ENCODE measurements around the gene EFNA5. TPM values are rescaled to one million over a fixed set of nuclear protein-coding genes. Genes with fewer than 3 reads are reported as not detected.

The EFNA5 gene
- total RNA-seq, 2 donors from 2014 or later: not detected

- H3K27ac Mint-ChIP-seq: no peak overlapping the region
- no peak for ATAC-seq
- no peaks in the 10 kb centered on the region for H3K36me3 Mint-ChIP-seq
- DNase-seq (ENCODE audit: low spot score in 2 of 2): no peak
- H3K9me3 Mint-ChIP-seq: no peaks in the 10 kb centered on the region
These were observed 9.1 kb downstream of the EFNA5 start for GRCh38 chr5:107661650-107662044.

DNA sequence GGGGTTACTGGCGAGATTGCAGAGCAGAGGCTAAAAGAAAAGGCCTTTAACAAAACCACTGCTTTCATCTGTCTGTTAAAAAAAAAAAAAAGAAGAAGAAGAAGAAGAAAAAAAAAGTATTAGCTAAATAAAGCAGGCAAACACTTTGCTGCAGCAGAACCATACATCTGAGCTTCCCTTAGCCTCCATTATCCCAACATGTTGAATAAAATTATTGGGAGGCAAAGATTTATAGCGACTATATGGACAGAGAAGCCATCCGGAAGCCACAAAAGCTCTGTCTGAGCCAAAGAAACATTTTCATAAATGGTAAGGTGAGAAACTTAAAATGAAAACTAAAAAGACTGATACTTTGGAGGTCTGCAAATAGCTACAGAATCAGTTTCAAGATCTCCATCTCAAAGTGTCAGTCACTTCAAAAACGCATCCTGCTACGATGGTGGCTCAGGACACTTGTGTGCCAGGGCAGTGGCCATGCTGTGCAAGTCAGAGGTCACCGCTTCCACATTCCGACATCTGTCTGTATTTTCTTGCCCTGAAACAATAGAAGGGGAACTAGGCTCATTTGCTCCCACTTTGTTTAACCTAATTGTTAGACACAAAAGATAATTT lies 9.6 kb downstream of the EFNA5 start:
- H3K36me3 Mint-ChIP-seq: no peaks in the 10 kb centered on the region
- DNase-seq (ENCODE audit: low spot score in 2 of 2) (no peak), ATAC-seq (no peak)
- no peak overlapping the region for H3K27ac Mint-ChIP-seq
- H3K9me3 Mint-ChIP-seq: no peaks in the 10 kb centered on the region

DNA sequence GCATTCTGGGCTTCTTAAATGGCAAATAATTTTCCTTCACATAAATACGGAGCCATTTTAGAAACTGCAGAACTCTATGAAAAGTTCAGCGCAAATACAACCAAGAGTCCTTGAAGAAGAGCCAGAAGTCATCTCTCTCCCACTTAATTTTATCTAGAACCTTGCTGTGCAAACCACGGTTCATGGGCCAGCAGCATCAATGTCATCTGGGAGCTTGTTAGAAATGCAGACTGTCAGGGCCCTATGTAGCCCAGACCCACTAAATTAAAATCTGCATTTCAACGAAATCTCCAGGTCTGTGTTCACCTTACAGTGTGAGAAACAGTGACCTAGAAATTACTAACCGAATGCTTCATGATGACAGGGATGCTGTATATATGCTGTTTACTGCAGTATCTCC lies 12.2 kb downstream of the EFNA5 start:
- H3K36me3 Mint-ChIP-seq: no peaks in the 10 kb centered on the region
- ATAC-seq (no peak), DNase-seq (ENCODE audit: low spot score in 2 of 2) (no peak)
- no peaks in the 10 kb centered on the region for H3K9me3 Mint-ChIP-seq
- H3K27ac Mint-ChIP-seq: no peak overlapping the region

GRCh38 chr5:107655831-107656230 lies 14.9 kb downstream of the EFNA5 start:
- H3K36me3 Mint-ChIP-seq: no peaks in the 10 kb centered on the region
- ATAC-seq: no peak
- no peak for DNase-seq (ENCODE audit: low spot score in 2 of 2)
- H3K9me3 Mint-ChIP-seq: no peaks in the 10 kb centered on the region
- H3K27ac Mint-ChIP-seq: no peak overlapping the region

DNA sequence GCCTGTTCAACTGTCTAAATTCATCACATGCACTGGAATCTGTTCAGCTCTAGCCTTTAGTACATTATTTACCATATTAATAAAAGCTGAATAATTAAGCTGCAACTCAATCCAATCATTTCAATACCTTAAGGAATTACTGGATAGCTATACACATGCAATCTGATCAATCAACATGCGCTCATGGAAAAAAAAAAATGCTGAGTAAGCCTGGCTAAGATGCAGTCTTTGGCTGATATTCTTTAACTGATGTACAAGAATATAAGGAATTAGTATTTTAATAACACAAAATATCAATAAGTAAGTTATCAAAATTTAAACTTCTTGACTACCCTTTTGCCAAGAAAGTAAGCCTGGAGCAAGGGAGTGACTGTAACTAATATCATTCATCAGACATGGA lies 15.9 kb downstream of the EFNA5 start:
- Mint-ChIP-seq H3K36me3 (no peaks in the 10 kb centered on the region), H3K9me3 (no peaks in the 10 kb centered on the region), H3K27ac (no peak overlapping the region)
- no peak for ATAC-seq
- no peak for DNase-seq (ENCODE audit: low spot score in 2 of 2)

DNA sequence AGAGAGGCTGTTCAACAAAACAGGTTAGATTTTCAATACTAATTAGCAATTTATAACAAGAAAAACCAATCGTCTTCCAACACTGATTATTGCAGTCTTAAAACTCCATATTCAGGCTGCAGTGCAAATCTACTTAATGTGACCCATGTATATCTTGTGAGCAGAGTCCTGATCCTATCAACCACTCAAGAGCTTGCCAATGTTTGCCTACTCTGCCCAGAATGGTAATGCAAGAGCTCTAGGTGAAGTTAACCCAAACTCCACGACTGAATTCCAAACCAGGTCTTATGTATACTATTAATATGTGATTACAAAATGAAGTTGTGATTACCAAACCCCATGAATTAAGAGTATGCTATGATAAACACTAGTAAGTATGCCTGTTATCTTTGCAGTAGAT lies 17.1 kb downstream of the EFNA5 start:
- ATAC-seq (no peak), DNase-seq (ENCODE audit: low spot score in 2 of 2) (no peak)
- H3K27ac Mint-ChIP-seq: no peak overlapping the region
- no peaks in the 10 kb centered on the region for H3K9me3 Mint-ChIP-seq
- no peaks in the 10 kb centered on the region for H3K36me3 Mint-ChIP-seq

DNA sequence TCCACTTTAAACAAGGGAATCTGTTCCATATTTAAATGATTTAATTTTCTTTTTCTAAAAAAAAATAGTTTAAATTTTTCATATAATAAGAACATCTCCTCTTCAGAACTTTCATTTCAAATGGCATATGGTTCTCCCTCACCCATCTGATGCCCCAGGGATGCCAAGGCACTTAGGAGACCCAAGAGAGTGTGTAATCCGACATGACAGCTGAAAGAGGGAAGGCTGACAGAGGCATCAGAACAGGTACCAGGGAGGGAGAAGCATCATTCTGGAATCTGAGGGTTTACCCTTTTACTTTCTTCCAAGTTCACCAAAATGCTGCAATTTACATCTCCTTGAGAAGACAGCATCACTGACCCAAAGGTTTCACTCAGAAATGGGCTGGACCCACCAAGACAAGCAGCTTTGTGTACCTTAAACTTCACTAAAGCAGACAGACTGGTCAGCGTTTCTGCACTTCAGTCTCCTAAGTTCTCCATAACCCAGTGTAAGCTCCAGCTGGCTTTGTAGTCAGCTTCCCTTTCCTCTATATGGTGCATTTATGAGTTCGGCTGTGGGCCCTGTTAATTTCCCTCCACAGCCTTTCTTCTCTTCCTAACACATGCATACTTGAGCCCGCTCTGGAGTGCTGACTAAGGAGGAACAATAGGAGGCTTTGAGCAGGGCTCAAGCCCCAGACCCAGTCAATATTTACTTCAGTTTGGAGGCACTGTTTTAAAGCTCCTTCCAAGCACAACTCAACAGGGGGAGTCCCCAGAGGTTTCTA lies 17.7 kb downstream of the EFNA5 start:
- no peak overlapping the region for H3K27ac Mint-ChIP-seq
- ATAC-seq (no peak), DNase-seq (ENCODE audit: low spot score in 2 of 2) (no peak)
- no peaks in the 10 kb centered on the region for H3K36me3 Mint-ChIP-seq
- H3K9me3 Mint-ChIP-seq: no peaks in the 10 kb centered on the region

DNA sequence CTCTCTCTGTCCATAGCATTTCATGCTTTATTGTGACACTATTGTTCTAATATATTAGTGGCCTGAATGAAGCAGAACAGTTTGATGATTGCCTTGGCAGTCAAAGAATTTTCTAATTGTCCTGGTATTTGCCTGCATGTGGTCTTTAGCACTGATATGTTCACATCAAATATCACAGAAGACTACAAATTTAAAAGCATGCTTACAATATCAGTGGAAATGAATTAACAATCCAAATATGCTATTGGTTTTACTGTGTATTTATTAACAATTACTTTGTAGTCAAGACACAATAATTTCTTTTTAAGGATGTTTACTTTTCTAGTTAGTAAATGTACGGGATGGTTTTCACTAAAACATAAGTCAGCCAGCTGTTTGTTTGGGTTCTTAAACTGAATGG lies 18.3 kb downstream of the EFNA5 start:
- Mint-ChIP-seq H3K27ac (no peak overlapping the region), H3K9me3 (no peaks in the 10 kb centered on the region), H3K36me3 (no peaks in the 10 kb centered on the region)
- DNase-seq (ENCODE audit: low spot score in 2 of 2): no peak
- no peak for ATAC-seq

DNA sequence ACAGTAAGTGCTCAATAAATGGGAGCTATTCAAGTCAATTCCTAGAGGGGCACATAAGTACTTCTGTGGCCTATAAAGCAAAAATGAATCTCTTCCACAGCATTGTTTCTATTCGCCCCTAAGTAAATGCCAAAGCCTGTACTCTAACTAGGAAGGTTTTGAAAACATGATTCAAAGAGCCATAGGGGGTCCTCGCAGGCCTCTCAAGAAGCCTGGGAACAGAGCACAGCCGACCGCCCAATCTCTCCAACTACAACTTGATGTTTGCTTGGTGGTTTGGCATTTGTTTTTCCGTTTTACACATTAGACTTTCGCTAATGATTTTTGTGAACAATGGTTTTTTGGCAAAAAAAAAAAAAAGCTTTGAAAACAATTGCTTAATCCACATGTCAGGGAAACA lies 19.4 kb downstream of the EFNA5 start:
- Mint-ChIP-seq H3K27ac (no peak overlapping the region), H3K36me3 (no peaks in the 10 kb centered on the region), H3K9me3 (no peaks in the 10 kb centered on the region)
- ATAC-seq (no peak), DNase-seq (ENCODE audit: low spot score in 2 of 2) (no peak)

DNA sequence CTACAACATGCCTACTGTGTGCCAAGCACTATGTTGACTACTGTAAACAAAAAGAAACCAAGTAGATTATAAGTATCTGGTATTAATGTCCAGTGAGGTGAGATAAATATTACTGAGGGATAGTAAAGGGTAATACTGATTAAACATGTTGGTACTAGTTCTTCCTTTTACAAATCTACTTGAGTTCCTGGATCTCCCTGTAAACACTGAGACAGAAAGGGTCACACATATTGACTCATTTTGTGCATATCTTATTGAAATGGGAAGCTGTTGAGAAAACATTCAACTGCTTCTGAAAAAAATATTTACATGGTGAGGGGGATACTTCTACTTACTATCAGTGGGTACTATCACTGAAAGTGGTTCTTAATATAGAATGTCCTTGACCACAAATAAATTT lies 24.3 kb downstream of the EFNA5 start:
- no peaks in the 10 kb centered on the region for H3K9me3 Mint-ChIP-seq
- ATAC-seq (no peak), DNase-seq (ENCODE audit: low spot score in 2 of 2) (no peak)
- no peak overlapping the region for H3K27ac Mint-ChIP-seq
- no peaks in the 10 kb centered on the region for H3K36me3 Mint-ChIP-seq

DNA sequence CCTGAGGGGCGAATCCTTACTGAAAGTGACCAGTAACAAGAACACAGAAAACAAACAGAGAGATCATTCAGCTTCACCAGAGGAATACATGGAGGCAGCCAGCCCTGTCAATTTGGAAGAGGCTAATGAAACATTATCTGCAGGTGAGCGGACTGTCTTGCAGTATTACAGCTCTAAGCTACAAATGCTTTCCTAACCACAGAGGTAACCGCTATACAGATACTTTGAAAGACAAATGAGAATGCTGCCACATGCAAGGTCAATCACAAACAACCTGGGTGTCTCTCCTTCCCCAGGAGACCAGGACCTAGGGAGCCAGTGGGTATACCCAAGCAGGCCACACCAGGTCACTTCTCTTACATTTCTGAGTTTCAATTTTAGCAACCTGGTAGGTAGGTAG lies 30.2 kb downstream of the EFNA5 start:
- Mint-ChIP-seq H3K9me3 (no peaks in the 10 kb centered on the region), H3K36me3 (no peaks in the 10 kb centered on the region)

DNA sequence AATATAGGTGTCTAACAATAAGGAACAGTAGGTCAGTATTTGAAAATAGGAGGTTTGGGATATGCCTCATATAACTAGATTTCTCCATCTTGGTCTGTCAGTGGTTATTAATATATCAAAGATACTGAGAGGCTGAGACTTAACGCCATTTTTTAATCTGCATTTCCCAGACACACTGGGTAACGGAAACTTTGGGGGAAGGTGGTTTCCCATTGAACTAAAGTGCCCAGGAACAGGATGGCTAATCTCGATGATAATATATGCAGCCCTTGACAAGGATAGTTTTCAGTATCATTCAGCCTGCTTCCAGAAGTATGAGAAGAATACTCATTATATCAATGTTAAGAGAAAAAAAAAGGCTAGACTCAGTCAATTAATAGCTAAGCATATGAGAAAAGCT lies 30.7 kb downstream of the EFNA5 start:
- DNase-seq (ENCODE audit: low spot score in 2 of 2) (no peak), ATAC-seq (no peak)
- Mint-ChIP-seq H3K9me3 (no peaks in the 10 kb centered on the region), H3K27ac (no peak overlapping the region), H3K36me3 (no peaks in the 10 kb centered on the region)

More for the DNA sequence above, 30.2 kb downstream of the EFNA5 start:
- H3K27ac Mint-ChIP-seq: no peak overlapping the region
- no peak for ATAC-seq
- DNase-seq (ENCODE audit: low spot score in 2 of 2): no peak

- no peaks in the 10 kb centered on the region for H3K36me3 Mint-ChIP-seq
These were observed 34.2 kb downstream of the EFNA5 start for GRCh38 chr5:107636555-107636954.

GRCh38 chr5:107636068-107636467 lies 34.7 kb downstream of the EFNA5 start:
- Mint-ChIP-seq H3K36me3 (no peaks in the 10 kb centered on the region), H3K27ac (no peak overlapping the region), H3K9me3 (no peaks in the 10 kb centered on the region)
- DNase-seq (ENCODE audit: low spot score in 2 of 2): no peak
- ATAC-seq: no peak

More at GRCh38 chr5:107636555-107636954, 34.2 kb downstream of the EFNA5 start:
- no peak for DNase-seq (ENCODE audit: low spot score in 2 of 2)
- H3K27ac Mint-ChIP-seq: no peak overlapping the region
- no peaks in the 10 kb centered on the region for H3K9me3 Mint-ChIP-seq
- ATAC-seq: no peak

DNA sequence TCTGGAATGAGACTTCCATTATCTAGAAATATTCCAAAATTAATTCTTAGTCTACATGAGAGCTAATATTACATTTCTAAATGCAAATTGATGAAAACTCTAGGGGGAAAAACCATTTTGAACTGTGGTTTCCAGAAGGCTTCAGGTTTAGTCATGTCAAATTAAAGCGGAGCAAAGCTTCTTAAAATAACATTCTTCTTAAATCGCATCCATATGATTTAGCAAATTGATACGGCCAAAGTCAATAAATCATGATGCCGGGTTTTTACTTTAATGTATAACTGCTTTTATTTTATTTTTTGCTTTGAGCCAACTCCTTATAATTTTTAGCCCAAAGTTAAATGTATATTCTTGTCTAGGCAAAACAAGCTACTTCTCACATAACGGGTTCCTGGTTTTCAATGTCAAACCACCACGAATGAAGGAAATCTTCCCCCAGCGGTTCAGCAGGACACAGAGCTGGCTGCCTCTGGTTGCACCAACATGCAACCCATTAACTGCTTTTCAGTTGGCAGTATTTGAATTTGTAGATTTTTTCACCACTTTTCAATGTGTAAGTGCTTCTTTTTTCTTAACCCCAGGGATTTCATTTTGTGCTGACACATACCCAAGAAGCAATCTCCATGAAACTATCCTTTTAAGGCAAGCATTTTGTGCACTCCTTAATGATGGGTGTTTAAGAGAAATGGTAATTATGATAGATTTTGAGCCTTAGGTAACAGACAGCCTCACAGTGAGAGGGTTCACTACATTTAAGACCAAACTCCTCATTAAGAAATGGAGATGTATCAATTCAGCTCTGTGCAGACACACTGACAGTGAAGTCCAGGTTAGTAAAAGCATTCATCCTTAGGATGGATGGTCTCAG lies 35.5 kb downstream of the EFNA5 start:
- H3K36me3 Mint-ChIP-seq: no peaks in the 10 kb centered on the region
- H3K9me3 Mint-ChIP-seq: no peaks in the 10 kb centered on the region
- no peak for DNase-seq (ENCODE audit: low spot score in 2 of 2)
- no peak overlapping the region for H3K27ac Mint-ChIP-seq
- no peak for ATAC-seq

- Mint-ChIP-seq H3K27ac (no peak overlapping the region), H3K36me3 (no peaks in the 10 kb centered on the region), H3K9me3 (no peaks in the 10 kb centered on the region)
- no peak for DNase-seq (ENCODE audit: low spot score in 2 of 2)
- no peak for ATAC-seq
These were observed 37.4 kb downstream of the EFNA5 start for GRCh38 chr5:107633171-107633901.
